Mammary epithelial cell (primary cell): ENCODE results near the gene ST3GAL3.

Experiments
- EZH2 ChIP-seq: IDR thresholded peaks from 2 replicates; pipeline ENCODE4 v1.6.1; 2012; ENCODE audit warnings: low read length, inconsistent platforms, borderline replicate concordance
- TF ChIP-seq, protein P1 (sequence below), 2 donors: IDR thresholded peaks in 1 of 2; conservative IDR thresholded peaks in 1 of 2; 2 replicates each; pipeline ENCODE4 v1.5.1; 2011 to 2012; ENCODE audit warnings: inconsistent platforms in 2 of 2, low read length in 2 of 2, mild to moderate bottlenecking in 2 of 2, control low read depth in 1 of 2, low read depth in 1 of 2; ENCODE audit not compliant: insufficient read depth in 1 of 2; ENCODE audit errors: extremely low read depth in 1 of 2

DNA sequence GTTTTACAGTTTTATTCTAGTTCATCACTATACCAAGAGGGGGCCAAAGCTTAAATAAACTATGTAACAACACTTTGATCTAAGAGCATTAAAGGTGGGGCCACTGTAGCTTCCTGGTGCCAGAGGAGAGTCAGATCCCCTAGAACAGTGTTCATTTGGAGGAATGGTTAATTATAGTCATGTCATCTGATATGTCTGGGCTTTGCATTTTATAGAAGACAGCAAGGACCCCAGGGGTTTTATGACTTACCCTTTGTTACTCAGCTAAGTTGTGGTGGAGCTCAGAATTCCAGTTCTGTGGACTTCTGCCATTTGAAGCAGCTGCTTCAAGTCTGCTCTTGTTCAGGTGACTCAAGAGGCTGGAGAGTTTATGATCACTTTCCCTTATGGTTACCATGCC lies 40.7 kb upstream of the ST3GAL3 start:
- TF ChIP-seq EZH2 = no peak
- TF ChIP-seq, protein P1, sequence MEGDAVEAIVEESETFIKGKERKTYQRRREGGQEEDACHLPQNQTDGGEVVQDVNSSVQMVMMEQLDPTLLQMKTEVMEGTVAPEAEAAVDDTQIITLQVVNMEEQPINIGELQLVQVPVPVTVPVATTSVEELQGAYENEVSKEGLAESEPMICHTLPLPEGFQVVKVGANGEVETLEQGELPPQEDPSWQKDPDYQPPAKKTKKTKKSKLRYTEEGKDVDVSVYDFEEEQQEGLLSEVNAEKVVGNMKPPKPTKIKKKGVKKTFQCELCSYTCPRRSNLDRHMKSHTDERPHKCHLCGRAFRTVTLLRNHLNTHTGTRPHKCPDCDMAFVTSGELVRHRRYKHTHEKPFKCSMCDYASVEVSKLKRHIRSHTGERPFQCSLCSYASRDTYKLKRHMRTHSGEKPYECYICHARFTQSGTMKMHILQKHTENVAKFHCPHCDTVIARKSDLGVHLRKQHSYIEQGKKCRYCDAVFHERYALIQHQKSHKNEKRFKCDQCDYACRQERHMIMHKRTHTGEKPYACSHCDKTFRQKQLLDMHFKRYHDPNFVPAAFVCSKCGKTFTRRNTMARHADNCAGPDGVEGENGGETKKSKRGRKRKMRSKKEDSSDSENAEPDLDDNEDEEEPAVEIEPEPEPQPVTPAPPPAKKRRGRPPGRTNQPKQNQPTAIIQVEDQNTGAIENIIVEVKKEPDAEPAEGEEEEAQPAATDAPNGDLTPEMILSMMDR (conservative IDR thresholded peaks at IDR 0.05 in 1 of 2, IDR thresholded peaks at IDR 0.05 in 1 of 2; ENCODE audit: extremely low read depth in 1 of 2, insufficient read depth in 1 of 2, low read depth in 1 of 2, low read length in 2 of 2) = no peak
